Measurements from ENCODE around the gene TBL1Y.

GRCh38 chrY:6929237-6929636 lies 18.7 kb downstream of the TBL1Y start:
- TF ChIP-seq CTCF (IDR thresholded peaks at IDR 0.05) (no peak), POLR2AphosphoS5 (IDR thresholded peaks at IDR 0.05) (no peak)

Measured in gastroesophageal sphincter (tissue), 3 donors.